ENCODE measurements around the gene FAR2. TPM values are rescaled to one million over a fixed set of nuclear protein-coding genes. Genes with fewer than 3 reads are reported as not detected.

FAR2 gene
- total RNA-seq, 4 donors from 2014 or later = 0.38 to 8.2 (median 2.6) TPM

GRCh38 chr12:29343022-29343799 is 194.1 kb downstream of the FAR2 start:
- DNase-seq = no peak
- H3K36me3 ChIP-seq = peaks cover 0 to 94% (median 7%) of the 10 kb centered on the region in 3 donors
- TF ChIP-seq POLR2A (IDR thresholded peaks at IDR 0.05) = no peak
- no peak for TF ChIP-seq CTCF (IDR thresholded peaks at IDR 0.05)
- no peak overlapping the region for H3K27ac ChIP-seq
- no peak overlapping the region for H3K4me3 ChIP-seq
- H3K9me3 ChIP-seq = no peaks in the 10 kb centered on the region
- no peaks in the 10 kb centered on the region for H3K4me1 ChIP-seq
- H3K27me3 ChIP-seq = no peaks in the 10 kb centered on the region
- intact Hi-C loops (cut with DNase I) = no loop called here
- WGBS, 2 donors = 87 to 88% methylated on average over 2 of the region's 2 CpGs

GRCh38 chr12:29346769-29347421 is 197.8 kb downstream of the FAR2 start:
- Histone ChIP-seq H3K27ac (no peak overlapping the region), H3K4me3 (no peak overlapping the region), H3K4me1 (peaks cover 0 to 5% (median 0%) of the 10 kb centered on the region in 3 donors), H3K27me3 (no peaks in the 10 kb centered on the region), H3K36me3 (peaks cover 0 to 87% (median 7%) of the 10 kb centered on the region in 3 donors), H3K9me3 (no peaks in the 10 kb centered on the region)
- no peak for DNase-seq
- no peak for TF ChIP-seq CTCF (IDR thresholded peaks at IDR 0.05)
- TF ChIP-seq POLR2A (IDR thresholded peaks at IDR 0.05) = no peak
- intact Hi-C loops (cut with DNase I) = no loop called here
- WGBS, 2 donors = 94 to 96% methylated on average over 3 of the region's 3 CpGs

- Histone ChIP-seq H3K36me3 (peaks cover 0 to 89% (median 10%) of the 10 kb centered on the region in 3 donors), H3K27me3 (no peaks in the 10 kb centered on the region), H3K4me1 (peaks cover 0 to 5% (median 0%) of the 10 kb centered on the region in 3 donors), H3K4me3 (no peak overlapping the region), H3K9me3 (no peaks in the 10 kb centered on the region), H3K27ac (no peak overlapping the region)
- no peak for DNase-seq
- TF ChIP-seq CTCF (IDR thresholded peaks at IDR 0.05) = no peak
- TF ChIP-seq POLR2A (IDR thresholded peaks at IDR 0.05) = no peak
- intact Hi-C loops (cut with DNase I) = no loop called here
These were observed 201.0 kb downstream of the FAR2 start for GRCh38 chr12:29350080-29350479.

GRCh38 chr12:29354954-29355353 is 205.9 kb downstream of the FAR2 start:
- TF ChIP-seq CTCF (IDR thresholded peaks at IDR 0.05) (no peak), POLR2A (IDR thresholded peaks at IDR 0.05) (no peak)
- Histone ChIP-seq H3K9me3 (no peaks in the 10 kb centered on the region), H3K4me3 (no peak overlapping the region), H3K27ac (no peak overlapping the region), H3K36me3 (peaks cover 0 to 86% (median 8%) of the 10 kb centered on the region in 3 donors), H3K4me1 (peaks cover 0 to 3% (median 0%) of the 10 kb centered on the region in 3 donors), H3K27me3 (no peaks in the 10 kb centered on the region)
- 96% methylated on average over 1 of the region's 1 CpG for WGBS, 2 donors
- intact Hi-C loops (cut with DNase I) = no loop called here
- no peak for DNase-seq

GRCh38 chr12:29365091-29365490 is 216.0 kb downstream of the FAR2 start:
- intact Hi-C loops (cut with DNase I) = no loop called here
- TF ChIP-seq POLR2A (IDR thresholded peaks at IDR 0.05) (no peak), CTCF (IDR thresholded peaks at IDR 0.05) (no peak)
- H3K9me3 ChIP-seq = no peaks in the 10 kb centered on the region
- no peaks in the 10 kb centered on the region for H3K27me3 ChIP-seq
- H3K4me3 ChIP-seq = no peak overlapping the region
- peaks cover 0 to 72% (median 6%) of the 10 kb centered on the region in 3 donors for H3K36me3 ChIP-seq
- H3K4me1 ChIP-seq = no peaks in the 10 kb centered on the region
- no peak for DNase-seq
- no peak overlapping the region for H3K27ac ChIP-seq
- 98 to 100% methylated on average over 2 of the region's 2 CpGs for WGBS, 2 donors
